HG02798 (cell line): ENCODE data around the gene TMEM131.
A peak's percentile ranks its signal among the peaks of the same experiment; 100 is the strongest.

Source experiments
- ATAC-seq: cut with Tn5 transposase; IDR thresholded peaks from one replicate; pipeline ENCODE4 v1.9.1; 2021; ENCODE audit warnings: mild to moderate bottlenecking; ENCODE audit not compliant: unreplicated experiment, poor library complexity

The TMEM131 gene

DNA sequence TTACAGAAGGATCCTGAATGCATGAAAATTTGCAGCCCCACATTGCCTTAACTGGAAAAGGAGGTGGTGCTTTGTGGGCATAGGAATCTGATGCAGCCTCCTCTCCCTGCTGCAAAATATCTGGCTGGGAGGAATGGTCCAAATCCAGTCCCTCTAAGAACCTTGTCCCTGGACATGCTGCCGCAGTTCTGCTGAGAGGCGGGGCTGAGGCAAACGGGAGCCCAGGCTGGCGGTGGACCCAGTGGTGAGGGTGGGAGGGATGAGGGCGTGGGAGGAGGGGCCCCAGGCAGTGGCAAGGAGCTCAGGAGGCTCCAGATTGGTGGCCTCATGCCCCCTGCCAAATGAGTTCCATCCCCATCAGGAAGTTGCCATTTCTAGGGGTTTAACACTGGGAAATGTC is 246.2 kb downstream of the TMEM131 start:
- no peak for ATAC-seq

DNA sequence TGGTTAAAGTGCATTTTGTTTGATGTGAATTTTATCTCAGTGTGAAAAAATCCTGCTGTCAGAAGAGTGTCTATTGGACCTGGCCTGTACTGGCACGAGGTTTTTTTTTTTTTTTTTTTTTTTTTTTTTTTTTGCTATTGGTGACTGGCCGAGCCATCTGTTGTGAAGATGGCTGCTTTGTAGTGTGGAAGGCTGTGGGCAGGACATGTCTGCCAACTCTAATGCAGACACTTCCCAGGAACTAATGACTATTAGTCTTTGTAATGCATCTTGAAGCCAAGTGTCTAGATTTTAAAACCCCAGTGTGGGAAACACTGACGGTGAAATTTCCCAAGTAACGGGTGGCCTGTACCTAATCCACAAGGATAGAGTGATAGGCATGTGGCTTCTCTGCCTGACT is 248.0 kb downstream of the TMEM131 start:
- ATAC-seq: no peak

DNA sequence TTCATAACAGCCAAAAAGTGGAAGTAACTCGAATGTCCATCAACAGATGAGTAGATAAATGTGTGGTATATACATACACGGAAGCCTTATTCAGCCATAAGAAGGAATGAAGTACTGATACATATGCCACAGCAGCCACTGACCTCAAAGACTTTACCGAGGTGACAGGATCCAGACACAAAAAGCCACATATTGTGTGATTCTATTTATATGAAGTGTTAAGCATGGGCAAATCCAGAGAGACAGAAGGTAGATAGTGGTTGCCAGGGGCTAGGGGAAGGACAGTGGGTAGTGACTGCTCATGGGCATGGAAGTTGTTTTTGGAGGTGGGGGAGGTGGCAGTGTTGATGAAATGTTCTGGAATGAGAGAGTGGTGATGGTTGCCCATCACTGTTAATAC is 248.5 kb downstream of the TMEM131 start:
- no peak for ATAC-seq

DNA sequence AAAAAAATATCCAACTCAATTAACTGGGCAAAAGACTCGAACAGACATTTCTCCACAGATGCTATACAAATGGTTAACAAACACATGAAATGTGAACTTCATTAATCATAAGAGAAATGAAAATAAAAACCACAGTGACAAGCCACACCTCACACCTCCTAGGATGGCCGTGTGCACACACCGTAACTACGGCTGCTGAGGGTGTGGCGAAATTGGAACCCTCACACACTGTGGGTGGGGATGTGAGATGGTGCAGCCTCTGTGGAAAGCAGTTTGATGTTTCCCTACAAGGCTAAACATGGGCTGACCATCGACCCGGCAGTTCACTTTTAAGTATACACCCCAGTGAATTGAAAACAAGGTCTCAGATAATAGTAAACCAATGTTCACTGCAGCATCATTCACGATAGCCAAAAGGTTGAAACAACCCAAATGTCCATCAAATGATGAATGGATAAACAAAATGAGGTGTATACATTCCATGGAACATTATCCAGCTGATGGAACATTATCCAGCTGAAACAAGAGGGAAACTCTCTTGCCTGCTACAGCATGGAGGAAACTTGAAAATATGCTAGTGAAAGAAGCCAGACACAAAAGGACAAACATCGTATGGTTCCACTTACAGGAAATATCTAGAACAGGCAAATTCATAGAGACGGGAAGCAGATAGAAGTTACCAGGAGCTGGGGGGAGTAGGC is 250.1 kb downstream of the TMEM131 start:
- peak; percentile 64 for ATAC-seq

DNA sequence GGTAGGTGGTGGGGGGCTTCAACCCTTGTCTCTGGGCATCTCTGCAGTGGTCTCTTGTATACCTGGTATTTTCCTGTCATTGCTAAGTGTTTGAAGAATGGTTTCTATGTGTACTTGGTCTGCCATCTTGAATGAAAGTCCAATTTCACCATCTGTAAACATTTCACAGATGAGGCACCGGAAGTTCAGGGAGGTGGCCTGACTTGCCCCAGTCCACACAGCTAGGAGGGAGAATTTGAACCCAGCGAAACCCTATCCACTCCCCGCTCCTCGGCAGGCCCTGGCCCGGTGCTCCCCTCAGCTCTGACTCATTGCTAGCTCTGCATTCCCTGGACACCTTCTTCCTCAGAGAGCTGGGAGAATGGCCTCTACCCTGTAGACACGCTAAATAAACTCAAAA is 251.8 kb downstream of the TMEM131 start:
- ATAC-seq: no peak

DNA sequence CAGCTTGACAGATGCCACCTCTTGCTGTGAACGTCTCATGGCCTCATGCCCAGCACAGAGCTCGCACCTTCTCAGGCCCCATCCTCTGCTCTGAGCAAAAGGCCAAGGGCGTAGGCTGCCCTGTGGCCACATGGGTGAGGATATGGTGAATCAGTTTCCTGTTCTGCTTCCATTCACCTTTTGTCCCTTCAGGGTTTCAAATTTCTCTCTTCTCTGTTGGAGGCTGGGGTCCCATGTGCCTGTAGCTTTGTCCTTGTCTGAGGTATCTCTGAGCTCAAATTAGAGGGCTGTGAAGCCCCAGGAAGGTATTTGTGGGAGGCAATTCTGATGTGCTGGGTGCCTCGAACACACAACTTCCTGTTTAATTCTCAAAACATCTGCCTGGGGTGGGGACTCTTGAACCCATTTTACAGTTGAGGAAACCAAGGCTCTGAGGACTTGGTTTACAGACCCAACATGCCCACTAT is 253.3 kb downstream of the TMEM131 start:
- ATAC-seq: no peak

DNA sequence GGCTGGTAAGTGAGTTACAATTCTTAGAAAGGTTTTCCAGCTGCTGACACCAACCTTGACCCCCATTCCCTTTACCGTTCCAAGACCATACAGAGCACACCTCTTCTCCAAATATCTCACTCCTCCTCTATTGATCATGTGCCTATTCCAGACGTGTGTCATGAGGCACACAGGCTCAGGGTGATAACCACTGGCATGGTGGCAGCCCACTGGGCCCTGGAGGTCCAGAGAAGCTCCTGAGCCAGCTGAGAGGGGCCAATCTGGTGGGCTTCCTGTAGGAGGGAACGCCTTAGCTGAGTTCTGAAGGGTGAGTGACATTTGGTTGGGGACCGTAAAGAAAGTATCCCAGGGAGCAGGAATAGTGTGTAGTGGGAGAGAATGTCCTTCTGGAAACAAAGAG is 254.1 kb downstream of the TMEM131 start:
- no peak for ATAC-seq

DNA sequence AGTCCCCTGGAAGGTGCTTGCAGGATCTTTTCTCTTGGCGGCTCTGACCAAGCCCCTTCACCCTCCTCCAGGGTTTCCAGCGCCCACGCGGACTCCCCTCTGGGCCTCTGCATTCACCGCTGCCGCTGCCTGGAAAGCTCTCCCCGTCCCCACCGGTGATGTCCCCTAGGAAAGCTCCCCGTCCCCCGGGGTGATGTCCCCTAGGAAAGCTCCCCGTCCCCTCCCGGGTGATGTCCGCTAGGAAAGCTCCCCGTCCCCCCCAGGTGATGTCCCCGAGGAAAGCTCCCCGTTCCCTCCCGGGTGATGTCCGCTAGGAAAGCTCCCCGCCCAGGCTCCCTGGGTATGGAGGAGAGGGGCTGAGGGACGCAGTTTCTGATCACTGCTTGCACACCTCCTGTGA is 254.5 kb downstream of the TMEM131 start:
- no peak for ATAC-seq

DNA sequence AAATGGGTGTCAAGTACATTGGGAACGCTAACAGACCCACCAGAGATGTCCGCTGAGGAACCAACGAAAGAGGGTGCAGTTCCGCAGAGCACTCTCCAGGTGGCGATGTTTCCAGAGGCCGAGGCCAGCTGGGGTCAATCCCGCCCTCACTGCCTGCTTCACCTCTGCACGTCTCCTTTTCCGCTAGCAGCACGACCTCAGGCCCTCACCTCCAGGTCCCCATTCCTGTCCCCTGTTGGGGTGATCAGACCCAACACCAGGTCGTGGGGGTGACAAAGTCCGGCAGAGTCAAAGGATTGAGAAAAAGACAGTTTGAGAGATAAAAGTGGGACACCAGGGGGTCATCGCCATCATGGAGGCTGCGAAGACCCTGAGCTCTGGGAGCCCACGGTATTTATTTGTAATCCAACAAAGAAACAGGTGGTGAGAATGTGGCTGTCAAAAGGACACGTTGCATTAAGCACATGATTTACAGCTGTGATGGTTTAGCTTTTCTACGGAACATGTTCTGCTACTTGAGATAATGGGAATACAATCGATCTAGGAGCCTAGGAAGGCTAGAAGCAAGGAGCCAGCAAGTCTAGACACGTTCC is 255.1 kb downstream of the TMEM131 start:
- peak; percentile 57 for ATAC-seq

DNA sequence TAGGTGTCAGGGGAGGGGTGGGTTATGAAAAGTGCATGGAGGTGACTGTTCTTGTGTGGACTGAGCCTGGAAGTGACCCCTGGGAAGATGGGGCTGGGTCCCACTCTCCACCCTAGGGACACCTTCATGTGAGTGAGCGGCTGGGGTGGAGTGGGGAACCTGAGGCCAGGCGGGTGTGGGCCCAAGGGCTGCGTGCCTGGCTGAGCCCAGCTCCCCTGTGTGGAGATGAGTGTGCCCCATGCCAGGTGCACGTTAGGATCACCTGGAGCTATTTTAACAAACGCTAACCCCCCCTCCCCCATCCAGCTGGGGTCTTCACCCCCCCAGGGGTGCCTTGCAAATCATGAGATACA is 255.9 kb downstream of the TMEM131 start:
- no peak for ATAC-seq

DNA sequence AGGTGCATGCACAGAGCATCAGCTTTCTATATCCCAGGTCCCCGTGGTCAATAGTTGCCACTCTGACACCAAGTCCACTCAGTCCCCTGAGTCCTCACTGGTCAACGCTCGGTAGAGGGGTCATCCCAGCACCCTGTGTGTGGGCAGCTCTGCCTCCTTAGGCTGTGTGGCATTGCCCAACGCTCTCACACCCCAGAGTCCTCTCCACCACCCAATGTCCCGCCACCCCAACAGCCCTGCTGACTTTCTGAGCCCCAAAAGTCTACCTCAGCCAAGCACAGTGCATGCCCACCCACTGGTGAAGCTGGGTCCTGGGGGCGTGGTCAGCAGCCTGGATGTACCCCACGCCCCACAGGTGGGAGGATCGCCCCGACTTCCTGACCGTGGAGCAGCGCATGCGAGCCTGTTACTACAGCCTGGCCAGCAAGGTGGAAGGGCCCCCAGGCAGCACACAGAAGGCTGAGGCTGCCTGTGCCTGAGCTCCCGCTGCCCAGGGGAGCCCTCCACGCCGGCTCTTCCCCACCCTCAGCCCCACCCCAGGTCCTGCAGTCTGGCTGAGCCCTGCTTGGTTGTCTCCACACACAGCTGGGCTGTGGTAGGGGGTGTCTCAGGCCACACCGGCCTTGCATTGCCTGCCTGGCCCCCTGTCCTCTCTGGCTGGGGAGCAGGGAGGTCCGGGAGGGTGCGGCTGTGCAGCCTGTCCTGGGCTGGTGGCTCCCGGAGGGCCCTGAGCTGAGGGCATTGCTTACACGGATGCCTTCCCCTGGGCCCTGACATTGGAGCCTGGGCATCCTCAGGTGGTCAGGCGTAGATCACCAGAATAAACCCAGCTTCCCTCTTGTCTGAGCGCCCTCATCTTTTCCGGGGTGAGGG is 256.5 kb downstream of the TMEM131 start:
- ATAC-seq: no peak

DNA sequence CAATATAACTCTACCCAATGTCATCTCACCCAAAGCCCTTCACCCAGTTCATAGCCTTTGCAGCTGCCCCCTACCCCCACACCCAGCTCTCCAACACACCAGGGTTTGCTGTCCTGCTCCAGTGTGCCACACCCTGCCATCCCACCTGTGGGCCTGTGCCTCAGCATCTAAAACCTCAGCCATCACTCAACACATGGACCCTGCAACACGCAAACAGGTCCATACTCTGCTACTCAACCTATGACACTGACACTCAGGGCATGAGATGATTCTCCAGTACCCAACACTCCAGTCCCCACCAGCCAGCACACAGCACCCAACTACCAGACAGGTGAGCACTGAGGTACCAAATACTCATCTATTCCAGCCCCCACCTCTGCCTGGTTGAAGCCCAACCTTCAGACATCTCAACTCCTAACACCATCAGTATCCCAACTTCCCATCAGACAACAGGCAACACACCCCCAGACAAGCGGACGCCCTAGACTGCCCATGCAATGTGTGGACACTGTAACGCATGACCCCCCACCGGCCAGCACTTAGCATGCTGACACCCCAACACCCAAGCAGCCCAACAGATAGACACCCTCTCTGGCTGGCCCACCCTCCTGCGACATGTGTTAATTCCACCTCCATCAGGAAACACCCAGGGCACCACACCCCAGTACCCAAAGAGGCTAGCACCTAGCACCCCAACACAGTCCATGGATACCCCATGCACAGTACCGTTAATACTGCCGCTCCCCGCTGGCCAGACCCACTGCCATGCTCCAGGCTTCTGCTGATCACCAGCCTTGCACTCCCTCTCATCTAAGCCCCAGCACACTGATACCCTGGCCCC is 257.3 kb downstream of the TMEM131 start:
- no peak for ATAC-seq

DNA sequence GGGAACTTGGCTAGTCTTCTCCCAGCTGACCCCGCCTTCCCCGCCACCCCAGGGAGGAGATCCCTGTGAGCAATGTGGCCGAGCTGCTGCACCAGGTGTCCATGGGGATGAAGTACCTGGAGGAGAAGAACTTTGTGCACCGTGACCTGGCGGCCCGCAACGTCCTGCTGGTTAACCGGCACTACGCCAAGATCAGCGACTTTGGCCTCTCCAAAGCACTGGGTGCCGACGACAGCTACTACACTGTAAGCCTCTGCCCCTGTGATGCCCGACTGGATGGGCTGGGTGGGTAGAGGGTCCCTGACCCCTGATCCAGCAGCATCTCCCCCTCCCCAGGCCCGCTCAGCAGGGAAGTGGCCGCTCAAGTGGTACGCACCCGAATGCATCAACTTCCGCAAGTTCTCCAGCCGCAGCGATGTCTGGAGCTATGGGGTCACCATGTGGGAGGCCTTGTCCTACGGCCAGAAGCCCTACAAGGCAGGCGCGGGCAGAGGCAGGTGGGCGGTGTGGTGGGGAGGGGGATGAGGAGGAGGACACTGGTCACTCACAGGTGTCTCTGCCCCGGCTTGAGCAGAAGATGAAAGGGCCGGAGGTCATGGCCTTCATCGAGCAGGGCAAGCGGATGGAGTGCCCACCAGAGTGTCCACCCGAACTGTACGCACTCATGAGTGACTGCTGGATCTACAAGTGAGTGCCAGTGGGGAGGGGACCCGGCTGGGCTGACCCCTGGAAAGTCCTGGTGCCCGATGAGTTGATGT is 258.1 kb downstream of the TMEM131 start:
- no peak for ATAC-seq

DNA sequence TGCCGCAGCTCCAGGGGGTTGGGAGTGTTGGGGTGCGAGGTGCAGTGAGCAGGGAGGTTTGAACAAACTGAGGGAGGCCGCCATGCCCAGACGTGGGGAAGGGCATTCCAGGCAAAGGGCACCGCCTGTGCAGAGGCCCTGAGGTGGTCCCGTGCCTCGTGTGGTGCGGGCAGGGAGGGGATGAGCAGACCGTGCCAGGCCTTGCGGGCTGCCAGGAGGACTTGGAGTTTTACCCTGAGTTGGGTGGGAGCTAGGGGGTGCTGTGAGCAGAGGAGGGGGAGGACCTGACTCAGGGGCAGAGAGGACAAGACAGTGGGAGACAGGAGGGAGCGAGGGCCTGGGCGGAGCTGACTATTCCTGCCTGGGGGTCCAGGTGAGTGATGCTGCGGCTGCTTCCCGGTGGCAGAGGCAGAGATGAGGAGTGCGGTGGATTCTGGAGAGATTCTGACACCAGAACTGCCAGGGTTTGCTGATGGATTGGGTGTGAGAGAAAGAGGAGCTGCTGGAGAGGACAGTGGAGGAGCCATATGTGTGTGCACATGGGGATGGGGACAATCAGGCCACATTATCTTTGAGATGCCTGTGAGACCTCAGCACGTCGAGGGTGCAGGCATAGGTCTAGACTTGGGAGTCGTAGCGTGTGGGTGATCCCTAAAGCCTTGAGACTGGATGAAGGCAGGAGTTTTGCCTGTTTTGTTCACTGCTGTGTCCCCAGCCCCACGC is 259.0 kb downstream of the TMEM131 start:
- no peak for ATAC-seq

DNA sequence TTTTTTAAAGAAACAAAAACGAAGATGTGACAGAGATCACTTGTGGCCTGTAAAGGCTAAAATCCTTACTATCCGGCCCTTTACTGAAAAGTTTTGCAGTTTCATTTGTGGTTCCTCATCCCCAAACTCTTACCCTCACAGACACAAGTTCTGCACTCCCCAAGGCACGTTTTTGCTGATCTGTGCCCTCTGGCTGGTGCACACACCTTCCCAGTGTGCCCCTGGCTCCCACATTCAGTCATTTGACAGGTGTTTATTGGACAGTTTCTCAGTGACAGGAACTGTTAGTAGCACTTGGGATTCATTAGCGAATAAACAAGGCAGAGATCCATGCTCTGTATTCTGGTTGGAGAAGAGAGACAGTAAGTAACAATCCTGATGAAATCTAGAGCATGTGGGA is 259.6 kb downstream of the TMEM131 start:
- no peak for ATAC-seq

DNA sequence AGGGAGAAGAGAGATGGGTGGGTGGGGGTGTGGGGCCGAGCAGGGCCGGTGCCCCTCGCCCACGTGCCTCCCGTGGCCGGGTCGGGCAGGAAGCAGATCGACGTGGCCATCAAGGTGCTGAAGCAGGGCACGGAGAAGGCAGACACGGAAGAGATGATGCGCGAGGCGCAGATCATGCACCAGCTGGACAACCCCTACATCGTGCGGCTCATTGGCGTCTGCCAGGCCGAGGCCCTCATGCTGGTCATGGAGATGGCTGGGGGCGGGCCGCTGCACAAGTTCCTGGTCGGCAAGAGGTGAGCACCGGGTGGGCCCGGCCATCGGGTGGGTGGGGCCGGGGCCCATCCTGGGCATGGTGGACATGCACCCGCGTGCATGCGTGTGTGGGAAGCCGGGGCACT is 260.6 kb downstream of the TMEM131 start:
- ATAC-seq: no peak

DNA sequence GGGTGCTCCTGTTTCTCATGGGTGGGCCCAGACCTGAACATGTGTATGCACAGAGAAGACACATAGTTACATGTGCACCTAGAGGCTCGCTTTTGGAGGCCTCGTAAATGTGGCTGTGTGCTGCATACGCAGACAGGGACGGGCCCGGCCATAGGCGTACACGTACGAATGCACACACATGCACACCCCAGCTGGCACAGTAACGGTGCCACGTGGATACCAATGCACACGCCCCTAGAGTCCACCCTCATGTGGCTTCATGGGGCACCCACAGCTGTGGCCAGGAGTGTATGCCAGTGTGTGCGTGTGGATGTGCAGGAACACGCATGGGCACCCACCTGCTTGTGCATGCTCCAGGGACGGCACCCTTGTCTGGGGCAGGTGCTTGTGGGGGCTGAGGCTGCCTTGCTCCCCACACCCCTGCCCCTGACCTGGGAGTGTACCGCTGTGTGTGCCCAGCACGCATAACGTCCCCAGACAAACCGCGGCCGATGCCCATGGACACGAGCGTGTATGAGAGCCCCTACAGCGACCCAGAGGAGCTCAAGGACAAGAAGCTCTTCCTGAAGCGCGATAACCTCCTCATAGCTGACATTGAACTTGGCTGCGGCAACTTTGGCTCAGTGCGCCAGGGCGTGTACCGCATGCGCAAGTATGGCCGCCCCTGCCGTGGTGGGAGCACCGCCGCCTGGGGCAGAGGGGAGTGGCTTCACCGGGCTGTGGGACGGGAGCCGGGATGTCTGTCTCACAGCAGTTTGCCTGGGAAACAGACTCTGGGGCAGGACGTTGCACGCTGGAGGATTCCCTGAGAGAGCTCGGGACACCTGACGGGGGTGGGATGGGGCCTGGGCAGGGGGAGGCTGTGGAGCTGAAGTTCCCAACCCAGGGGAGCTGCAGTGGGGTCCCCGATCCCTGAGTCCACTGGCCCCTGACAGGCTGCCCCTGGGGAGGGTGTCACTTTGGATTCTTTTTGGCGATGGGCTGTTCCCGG is 261.4 kb downstream of the TMEM131 start:
- no peak for ATAC-seq
